Trophoblast cell (in vitro differentiated cells and primary cell): Measurements from ENCODE around the gene MAP7.

Experiments used
- DNase-seq, 2 donors: peaks; one replicate each; pipeline ENCODE4 v3.0.0-alpha.2; 2016
- H2AFZ ChIP-seq: 2 replicates; pipeline ENCODE4 v1.6.1; 2013; ENCODE audit warnings: low read length, moderate library complexity, mild to moderate bottlenecking; ENCODE audit not compliant: insufficient read depth, poor library complexity
- H2AK5ac ChIP-seq: 2 replicates; pipeline ENCODE4 v1.6.1; 2013; ENCODE audit warnings: mild to moderate bottlenecking, low read length
- H2BK120ac ChIP-seq: 2 replicates; pipeline ENCODE4 v1.6.1; 2013; ENCODE audit warnings: low read length, mild to moderate bottlenecking, moderate library complexity; ENCODE audit not compliant: insufficient read depth, poor library complexity
- H2BK12ac ChIP-seq: 2 replicates; pipeline ENCODE4 v1.6.1; 2013; ENCODE audit warnings: mild to moderate bottlenecking, low read length, moderate library complexity
- H2BK5ac ChIP-seq: 2 replicates; pipeline ENCODE4 v1.6.1; 2013; ENCODE audit warnings: low read length, low read depth, moderate library complexity, mild to moderate bottlenecking; ENCODE audit not compliant: poor library complexity
- H3K14ac ChIP-seq: 2 replicates; pipeline ENCODE4 v1.6.1; 2013; ENCODE audit warnings: mild to moderate bottlenecking, low read length
- H3K18ac ChIP-seq: 2 replicates; pipeline ENCODE4 v1.6.1; 2013; ENCODE audit warnings: mild to moderate bottlenecking, low read length
- H3K23ac ChIP-seq: 2 replicates; pipeline ENCODE4 v1.6.1; 2013; ENCODE audit warnings: low read length
- H3K27ac ChIP-seq: 2 replicates; pipeline ENCODE4 v1.5.1; 2013; ENCODE audit warnings: low read depth, mild to moderate bottlenecking, inconsistent platforms, low read length, moderate library complexity
- H3K27me3 ChIP-seq: 2 replicates; pipeline ENCODE4 v1.6.1; 2013; ENCODE audit warnings: inconsistent platforms, mild to moderate bottlenecking, low read length, moderate library complexity; ENCODE audit not compliant: insufficient read depth
- H3K36me3 ChIP-seq, 2 experiments: 1 replicate in 1 of 2; 2 replicates in 1 of 2; pipeline ENCODE4 v1.6.1; 2013; ENCODE audit warnings: low read length in 2 of 2, mild to moderate bottlenecking in 2 of 2, moderate library complexity in 1 of 2; ENCODE audit not compliant: insufficient read depth in 2 of 2, control insufficient read depth in 1 of 2
- H3K4ac ChIP-seq: 2 replicates; pipeline ENCODE4 v1.6.1; 2013; ENCODE audit warnings: low read depth, mild to moderate bottlenecking, low read length, moderate library complexity
- H3K4me1 ChIP-seq, 2 experiments: 1 replicate in 1 of 2; 2 replicates in 1 of 2; pipeline ENCODE4 v1.6.1; 2013; ENCODE audit warnings: low read length in 2 of 2, mild to moderate bottlenecking in 2 of 2, moderate library complexity in 1 of 2; ENCODE audit not compliant: insufficient read depth in 2 of 2, control insufficient read depth in 1 of 2
- H3K4me2 ChIP-seq: 2 replicates; pipeline ENCODE4 v1.6.1; 2013; ENCODE audit warnings: inconsistent platforms, mild to moderate bottlenecking, low read length, moderate library complexity
- H3K4me3 ChIP-seq: 2 replicates; pipeline ENCODE4 v1.5.1; 2013; ENCODE audit warnings: mild to moderate bottlenecking, low read depth, low read length, inconsistent platforms
- H3K79me1 ChIP-seq: one replicate; pipeline ENCODE4 v1.6.1; 2013; ENCODE audit warnings: low read length
- H3K79me2 ChIP-seq: 2 replicates; pipeline ENCODE4 v1.6.1; 2013; ENCODE audit warnings: low read length, mild to moderate bottlenecking; ENCODE audit not compliant: control insufficient read depth, insufficient read depth, poor library complexity
- H3K9ac ChIP-seq: 2 replicates; pipeline ENCODE4 v1.6.1; 2013; ENCODE audit warnings: mild to moderate bottlenecking, low read length
- H3K9me3 ChIP-seq: 2 replicates; pipeline ENCODE4 v1.6.1; 2013; ENCODE audit warnings: low read depth, mild to moderate bottlenecking, control low read depth, inconsistent platforms, low read length; ENCODE audit not compliant: insufficient read depth
- H4K12ac ChIP-seq: 2 replicates; pipeline ENCODE4 v1.6.1; 2013; ENCODE audit warnings: low read depth, mild to moderate bottlenecking, low read length, moderate library complexity
- H4K8ac ChIP-seq: 2 replicates; pipeline ENCODE4 v1.6.1; 2013; ENCODE audit warnings: low read depth, mild to moderate bottlenecking, low read length, moderate library complexity
- H4K91ac ChIP-seq: one replicate; pipeline ENCODE4 v1.6.1; 2013; ENCODE audit warnings: low read depth, mild to moderate bottlenecking, low read length, moderate library complexity
- WGBS: extraction: QIAGEN DNeasy Blood & Tissue Kit; methylation state at CpG from one replicate; pipeline ENCODE4 v1.1.7; 2013; ENCODE audit warnings: missing lambda C conversion rate; ENCODE audit not compliant: insufficient read length, insufficient coverage; ENCODE audit errors: extremely low coverage; 5-methylcytosine and 5-hydroxymethylcytosine counted together

Gene MAP7

DNA sequence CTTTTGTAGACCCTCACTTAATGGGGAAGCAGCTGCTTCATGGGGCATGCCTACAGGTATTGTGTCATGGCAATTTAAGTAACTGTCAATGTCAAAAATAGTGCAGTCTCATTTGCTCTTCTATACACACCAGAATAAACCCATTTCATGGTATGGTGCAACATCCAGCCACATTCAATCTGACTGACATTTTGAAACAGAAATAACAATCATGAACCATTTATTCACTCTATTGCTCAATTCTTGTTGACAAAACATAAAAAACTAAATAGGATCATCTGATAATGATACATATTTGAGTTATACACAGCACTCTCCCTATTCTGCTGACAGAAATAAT lies 122.9 kb downstream of the MAP7 start:
- Histone ChIP-seq H3K79me2 (no peaks in the 10 kb centered on the region), H3K23ac (no peak overlapping the region), H3K4me2 (no peak overlapping the region), H3K4me3 (no peak overlapping the region), H3K27ac (no peak overlapping the region), H3K9me3 (no peaks in the 10 kb centered on the region), H2BK12ac (no peak overlapping the region), H2AK5ac (no peak overlapping the region), H4K91ac (no peak overlapping the region), H3K14ac (no peak overlapping the region), H4K8ac (no peak overlapping the region), H3K4me1 (no peaks in the 10 kb centered on the region), H4K12ac (no peak overlapping the region), H3K9ac (no peak overlapping the region), H3K27me3 (no peaks in the 10 kb centered on the region), H3K4ac (no peak overlapping the region), H3K18ac (no peak overlapping the region), H3K79me1 (no peaks in the 10 kb centered on the region), H2BK5ac (no peak overlapping the region), H2BK120ac (no peak overlapping the region), H2AFZ (no peak overlapping the region), H3K36me3 (no peaks in the 10 kb centered on the region)
- peak in 1 of 2 donors; percentile 8 for DNase-seq

DNA sequence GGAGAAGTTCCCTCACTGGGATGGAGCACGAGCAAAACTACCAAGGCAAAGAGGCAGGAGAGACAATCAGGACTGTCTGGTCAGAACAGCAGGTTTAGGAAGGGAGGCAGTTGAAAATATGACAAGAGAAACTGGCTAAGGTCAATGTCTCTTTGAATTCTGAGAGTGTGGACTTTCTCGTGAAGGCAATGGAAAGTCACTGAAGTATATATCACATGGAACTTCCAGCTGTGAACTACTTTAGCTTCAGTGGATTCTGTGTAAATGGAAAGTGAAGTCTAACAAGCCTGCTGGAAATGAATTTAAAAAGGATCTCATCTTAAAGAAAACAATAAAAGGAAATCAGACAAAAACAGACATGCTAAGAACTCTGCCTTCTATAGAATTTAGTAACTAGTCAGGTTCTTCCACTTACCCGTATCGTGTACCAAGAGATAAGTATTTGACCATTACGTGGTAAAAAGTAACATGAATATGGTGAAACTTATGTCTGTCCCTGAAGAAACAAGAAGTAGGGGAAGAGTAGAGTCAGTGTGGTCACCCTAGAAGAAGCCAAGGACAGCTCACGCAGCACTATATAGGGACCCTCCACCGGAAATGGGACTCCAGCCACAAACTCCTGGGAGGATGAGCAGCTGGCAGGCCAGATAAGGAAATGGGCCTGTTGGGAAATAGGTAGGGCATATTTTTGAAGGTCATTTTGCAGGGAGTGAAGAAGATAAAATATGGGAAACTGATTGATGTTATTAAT lies 123.4 kb downstream of the MAP7 start:
- no peak overlapping the region for H3K27ac ChIP-seq
- no CpG with 5 or more reads among the region's 7 CpGs for WGBS

DNA sequence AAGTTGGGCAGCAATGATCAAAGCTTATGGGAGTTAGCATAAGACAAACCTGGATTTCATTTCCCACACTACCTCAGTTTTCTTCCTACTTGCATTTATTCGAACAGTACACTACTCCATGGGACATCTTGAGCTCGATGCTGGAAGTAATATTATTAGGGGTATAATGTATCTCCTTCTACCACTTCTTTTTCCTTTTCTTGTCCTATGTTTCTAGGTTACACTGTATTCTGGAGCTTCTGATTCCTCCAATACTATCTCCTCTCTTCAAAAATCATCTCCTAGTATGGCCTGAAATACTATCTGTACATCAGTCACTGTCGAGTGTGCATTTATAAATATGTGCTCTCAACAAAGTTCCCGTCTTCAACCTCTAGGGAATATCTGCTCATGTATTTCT lies 124.4 kb downstream of the MAP7 start:
- no peaks in the 10 kb centered on the region for H3K79me1 ChIP-seq
- H2BK5ac ChIP-seq = no peak overlapping the region
- no peaks in the 10 kb centered on the region for H3K9me3 ChIP-seq
- H4K12ac ChIP-seq = no peak overlapping the region
- H3K79me2 ChIP-seq = no peaks in the 10 kb centered on the region
- no peak overlapping the region for H2BK12ac ChIP-seq
- no peak overlapping the region for H4K8ac ChIP-seq
- no peak overlapping the region for H4K91ac ChIP-seq
- no peak for DNase-seq
- no peak overlapping the region for H3K9ac ChIP-seq
- H3K27me3 ChIP-seq = no peaks in the 10 kb centered on the region
- H3K36me3 ChIP-seq = no peaks in the 10 kb centered on the region
- H3K14ac ChIP-seq = no peak overlapping the region
- H3K4me3 ChIP-seq = no peak overlapping the region
- H2AK5ac ChIP-seq = no peak overlapping the region
- no peak overlapping the region for H3K23ac ChIP-seq
- no peak overlapping the region for H3K27ac ChIP-seq
- no peak overlapping the region for H3K18ac ChIP-seq
- WGBS = no CpG with 5 or more reads among the region's 4 CpGs
- H2AFZ ChIP-seq = no peak overlapping the region
- H3K4me2 ChIP-seq = no peak overlapping the region
- H2BK120ac ChIP-seq = no peak overlapping the region
- H3K4me1 ChIP-seq = no peaks in the 10 kb centered on the region
- no peak overlapping the region for H3K4ac ChIP-seq

More for the DNA sequence above, 123.4 kb downstream of the MAP7 start:
- no peak overlapping the region for H3K23ac ChIP-seq
- H3K36me3 ChIP-seq = no peaks in the 10 kb centered on the region
- H2AFZ ChIP-seq = no peak overlapping the region
- DNase-seq = peak; percentile 30 to 89
- H2BK5ac ChIP-seq = no peak overlapping the region
- no peak overlapping the region for H4K91ac ChIP-seq
- H3K79me2 ChIP-seq = no peaks in the 10 kb centered on the region
- H3K79me1 ChIP-seq = no peaks in the 10 kb centered on the region
- no peak overlapping the region for H3K4me3 ChIP-seq
- H3K14ac ChIP-seq = no peak overlapping the region
- H2BK120ac ChIP-seq = no peak overlapping the region
- H4K12ac ChIP-seq = no peak overlapping the region
- H3K27me3 ChIP-seq = no peaks in the 10 kb centered on the region
- H3K4ac ChIP-seq = no peak overlapping the region
- no peak overlapping the region for H2AK5ac ChIP-seq
- H3K4me1 ChIP-seq = no peaks in the 10 kb centered on the region
- no peak overlapping the region for H4K8ac ChIP-seq
- H3K9ac ChIP-seq = no peak overlapping the region
- H3K4me2 ChIP-seq = no peak overlapping the region
- H3K18ac ChIP-seq = no peak overlapping the region
- H2BK12ac ChIP-seq = no peak overlapping the region
- no peaks in the 10 kb centered on the region for H3K9me3 ChIP-seq

DNA sequence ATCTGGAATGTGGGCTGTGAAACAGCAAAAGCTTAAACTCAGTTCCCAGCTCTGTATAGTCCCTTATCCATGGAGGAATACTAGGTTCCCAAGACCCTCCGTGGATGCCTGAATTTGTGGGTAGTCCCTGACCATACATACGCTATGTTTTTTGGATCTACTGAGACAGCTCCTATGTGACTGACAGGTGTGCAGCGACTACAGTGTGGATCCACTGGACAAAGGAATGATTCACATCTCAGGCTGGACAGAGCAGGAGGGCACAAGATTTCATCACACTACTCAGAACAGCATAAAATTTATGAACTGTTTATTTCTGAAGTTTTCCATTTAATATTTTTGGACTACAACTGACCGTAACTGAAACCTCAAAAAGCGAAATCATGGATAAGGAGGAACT lies 125.3 kb downstream of the MAP7 start:
- no peak overlapping the region for H3K4me3 ChIP-seq
- no peak overlapping the region for H3K27ac ChIP-seq
- no peak overlapping the region for H3K4me2 ChIP-seq
- no peak overlapping the region for H3K14ac ChIP-seq
- H4K8ac ChIP-seq = no peak overlapping the region
- no peak overlapping the region for H2BK5ac ChIP-seq
- no peak overlapping the region for H4K91ac ChIP-seq
- H3K4ac ChIP-seq = no peak overlapping the region
- no peaks in the 10 kb centered on the region for H3K36me3 ChIP-seq
- H3K9me3 ChIP-seq = no peaks in the 10 kb centered on the region
- H3K23ac ChIP-seq = no peak overlapping the region
- no peak overlapping the region for H3K18ac ChIP-seq
- no peak overlapping the region for H2BK12ac ChIP-seq
- no peak overlapping the region for H2AFZ ChIP-seq
- H3K79me1 ChIP-seq = no peaks in the 10 kb centered on the region
- no peak for DNase-seq
- H3K27me3 ChIP-seq = no peaks in the 10 kb centered on the region
- H4K12ac ChIP-seq = no peak overlapping the region
- no peaks in the 10 kb centered on the region for H3K4me1 ChIP-seq
- no peak overlapping the region for H2BK120ac ChIP-seq
- H3K9ac ChIP-seq = no peak overlapping the region
- H2AK5ac ChIP-seq = no peak overlapping the region
- H3K79me2 ChIP-seq = no peaks in the 10 kb centered on the region
- WGBS = no CpG with 5 or more reads among the region's 5 CpGs
